ENCODE data around the gene PPY. TPM values are rescaled to one million over a fixed set of nuclear protein-coding genes. Genes with fewer than 3 reads are reported as not detected.
"Not testable (repeated sequence)": the region's sequence is repeated elsewhere in the genome, so short reads cannot be mapped to it uniquely, and the experiment has no call there.

Gene PPY
- total RNA-seq, 2 experiments from 2014 or later: 0.90 TPM; not detected in 1

GRCh38 chr17:43939886-43940285, 2.4 kb downstream of the PPY start:
- POLR2A ChIA-PET: no interaction called here
- intact Hi-C loops (cut with micrococcal nuclease): no loop called here

GRCh38 chr17:43939452-43939851, 2.8 kb downstream of the PPY start:
- DNase-seq; POLR2A ChIA-PET; H3K27me3 Mint-ChIP-seq; H3K9me3 Mint-ChIP-seq; H3K27ac Mint-ChIP-seq; H3K4me3 Mint-ChIP-seq; H3K36me3 Mint-ChIP-seq; intact Hi-C loops (cut with micrococcal nuclease): not testable (repeated sequence)
- H3K4me1 Mint-ChIP-seq (ENCODE audit: low read depth): peaks cover 11% of the 10 kb centered on the region
- CTCF ChIA-PET: interaction anchor here (0.7 to 1.1 kb wide), 4 partner anchors 11 to 229 kb away, joined by 3 read pairs; no protein-coding TSS in a partner anchor

More at GRCh38 chr17:43939886-43940285, 2.4 kb downstream of the PPY start:
- H3K9me3 Mint-ChIP-seq: no peaks in the 10 kb centered on the region
- peaks cover 4% of the 10 kb centered on the region for H3K27me3 Mint-ChIP-seq
- no peak overlapping the region for H3K4me3 Mint-ChIP-seq
- CTCF ChIA-PET: interaction anchor here (0.8 to 1.1 kb wide), 3 partner anchors 12 to 229 kb away, joined by 3 read pairs; no protein-coding TSS in a partner anchor
- peaks cover 14% of the 10 kb centered on the region for H3K4me1 Mint-ChIP-seq (ENCODE audit: low read depth)
- DNase-seq: no peak
- H3K27ac Mint-ChIP-seq: no peak overlapping the region
- H3K36me3 Mint-ChIP-seq: no peaks in the 10 kb centered on the region

- CTCF ChIA-PET: interaction anchor here (0.8 kb wide), 1 partner anchor 11 kb away, joined by 3 read pairs; no protein-coding TSS in a partner anchor
- no peak for DNase-seq
- intact Hi-C loops (cut with micrococcal nuclease): no loop called here
- peaks cover 9% of the 10 kb centered on the region for H3K4me1 Mint-ChIP-seq (ENCODE audit: low read depth)
- no peaks in the 10 kb centered on the region for H3K36me3 Mint-ChIP-seq
- POLR2A ChIA-PET: no interaction called here
- no peaks in the 10 kb centered on the region for H3K9me3 Mint-ChIP-seq
- peaks cover 4% of the 10 kb centered on the region for H3K27me3 Mint-ChIP-seq
- H3K27ac Mint-ChIP-seq: no peak overlapping the region
- H3K4me3 Mint-ChIP-seq: no peak overlapping the region
Measured at GRCh38 chr17:43938838-43939182, 3.5 kb downstream of the PPY start.

- no peak overlapping the region for H3K27ac Mint-ChIP-seq
- no peak overlapping the region for H3K4me3 Mint-ChIP-seq
- H3K9me3 Mint-ChIP-seq: no peaks in the 10 kb centered on the region
- intact Hi-C loops (cut with micrococcal nuclease): no loop called here
- DNase-seq: no peak
- H3K27me3 Mint-ChIP-seq: peaks cover 4% of the 10 kb centered on the region
- ChIA-PET POLR2A (no interaction called here), CTCF (interaction anchor here (0.9 to 1.8 kb wide), 5 partner anchors 8 to 29 kb away, joined by 3 to 4 read pairs (median 3); partner anchors contain the start of gene MPP2)
- no peaks in the 10 kb centered on the region for H3K36me3 Mint-ChIP-seq
- peaks cover 8% of the 10 kb centered on the region for H3K4me1 Mint-ChIP-seq (ENCODE audit: low read depth)
Measured at GRCh38 chr17:43936434-43936833, 5.8 kb downstream of the PPY start.

GRCh38 chr17:43935926-43936261, 6.4 kb downstream of the PPY start:
- no peaks in the 10 kb centered on the region for H3K9me3 Mint-ChIP-seq
- CTCF ChIA-PET: interaction anchor here (1.3 kb wide), 1 partner anchor 10 kb away, joined by 3 read pairs; no protein-coding TSS in a partner anchor
- H3K27me3 Mint-ChIP-seq: peaks cover 4% of the 10 kb centered on the region
- POLR2A ChIA-PET: no interaction called here
- H3K27ac Mint-ChIP-seq: no peak overlapping the region
- intact Hi-C loops (cut with micrococcal nuclease): no loop called here
- DNase-seq: no peak
- peaks cover 8% of the 10 kb centered on the region for H3K4me1 Mint-ChIP-seq (ENCODE audit: low read depth)
- H3K4me3 Mint-ChIP-seq: no peak overlapping the region
- H3K36me3 Mint-ChIP-seq: no peaks in the 10 kb centered on the region

GRCh38 chr17:43935204-43935925, 6.9 kb downstream of the PPY start:
- Mint-ChIP-seq H3K4me3 (no peak overlapping the region), H3K9me3 (no peaks in the 10 kb centered on the region), H3K27me3 (peaks cover 4% of the 10 kb centered on the region), H3K4me1 (ENCODE audit: low read depth) (peaks cover 8% of the 10 kb centered on the region), H3K36me3 (no peaks in the 10 kb centered on the region), H3K27ac (no peak overlapping the region)
- no peak for DNase-seq
- POLR2A ChIA-PET: no interaction called here
- intact Hi-C loops (cut with micrococcal nuclease): no loop called here
- CTCF ChIA-PET: interaction anchor here (1.0 kb wide), 1 partner anchor 8 kb away, joined by 3 read pairs; no protein-coding TSS in a partner anchor

- no peak overlapping the region for H3K4me3 Mint-ChIP-seq
- peaks cover 3% of the 10 kb centered on the region for H3K27me3 Mint-ChIP-seq
- H3K4me1 Mint-ChIP-seq (ENCODE audit: low read depth): peaks cover 11% of the 10 kb centered on the region
- ChIA-PET POLR2A (interaction anchor here (0.6 kb wide), 1 partner anchor 760 kb away, joined by 4 read pairs; no protein-coding TSS in a partner anchor), CTCF (interaction anchor here (1.9 kb wide), 1 partner anchor 11 kb away, joined by 7 read pairs; no protein-coding TSS in a partner anchor)
- intact Hi-C loops (cut with micrococcal nuclease): no loop called here
- no peak overlapping the region for H3K27ac Mint-ChIP-seq
- DNase-seq: no peak
- no peaks in the 10 kb centered on the region for H3K36me3 Mint-ChIP-seq
- no peaks in the 10 kb centered on the region for H3K9me3 Mint-ChIP-seq
Measured at GRCh38 chr17:43932923-43933322, 9.4 kb downstream of the PPY start.

GRCh38 chr17:43932357-43932756, 9.9 kb downstream of the PPY start:
- intact Hi-C loops (cut with micrococcal nuclease): no loop called here
- no peak for DNase-seq
- Mint-ChIP-seq H3K9me3 (no peaks in the 10 kb centered on the region), H3K4me1 (ENCODE audit: low read depth) (peaks cover 13% of the 10 kb centered on the region), H3K27ac (no peak overlapping the region), H3K36me3 (no peaks in the 10 kb centered on the region), H3K27me3 (peaks cover 5% of the 10 kb centered on the region), H3K4me3 (no peak overlapping the region)
- ChIA-PET CTCF (interaction anchor here (2.5 kb wide), 1 partner anchor 11 kb away, joined by 7 read pairs; no protein-coding TSS in a partner anchor), POLR2A (no interaction called here)

GRCh38 chr17:43931062-43931571, 11.2 kb downstream of the PPY start:
- no peak for DNase-seq
- Mint-ChIP-seq H3K27me3 (peaks cover 7% of the 10 kb centered on the region), H3K9me3 (no peaks in the 10 kb centered on the region), H3K27ac (no peak overlapping the region), H3K36me3 (no peaks in the 10 kb centered on the region), H3K4me3 (no peak overlapping the region), H3K4me1 (ENCODE audit: low read depth) (peaks cover 20% of the 10 kb centered on the region)
- intact Hi-C loops (cut with micrococcal nuclease): no loop called here
- POLR2A ChIA-PET: no interaction called here
- CTCF ChIA-PET: interaction anchor here (2.5 kb wide), 1 partner anchor 13 kb away, joined by 7 read pairs; no protein-coding TSS in a partner anchor

- POLR2A ChIA-PET: no interaction called here
- H3K27ac Mint-ChIP-seq: no peak overlapping the region
- H3K36me3 Mint-ChIP-seq: no peaks in the 10 kb centered on the region
Measured at GRCh38 chr17:43928609-43929008, 13.7 kb downstream of the PPY start.

GRCh38 chr17:43927929-43928328, 14.3 kb downstream of the PPY start:
- peak; percentile 29 for DNase-seq
- H3K9me3 Mint-ChIP-seq; H3K27me3 Mint-ChIP-seq; POLR2A ChIA-PET; intact Hi-C loops (cut with micrococcal nuclease); H3K36me3 Mint-ChIP-seq: not testable (repeated sequence)
- Mint-ChIP-seq H3K4me1 (ENCODE audit: low read depth) (peaks cover 28% of the 10 kb centered on the region), H3K27ac (peak overlapping the region; percentile 55), H3K4me3 (peak overlapping the region; percentile 68)
- CTCF ChIA-PET: interaction anchor here (0.8 to 1.2 kb wide), 7 partner anchors 9 to 50 kb away, joined by 3 to 14 read pairs (median 3); partner anchors contain the start of gene MPP2

More at GRCh38 chr17:43928609-43929008, 13.7 kb downstream of the PPY start:
- no peaks in the 10 kb centered on the region for H3K9me3 Mint-ChIP-seq
- H3K4me3 Mint-ChIP-seq: no peak overlapping the region
- peaks cover 28% of the 10 kb centered on the region for H3K4me1 Mint-ChIP-seq (ENCODE audit: low read depth)
- peaks cover 7% of the 10 kb centered on the region for H3K27me3 Mint-ChIP-seq
- CTCF ChIA-PET: interaction anchor here (0.7 to 1.2 kb wide), 7 partner anchors 8 to 67 kb away, joined by 3 to 14 read pairs (median 3); partner anchors contain the start of gene MPP2
- DNase-seq: no peak
- intact Hi-C loops (cut with micrococcal nuclease): no loop called here

GRCh38 chr17:43927060-43927864, 15.0 kb downstream of the PPY start:
- intact Hi-C loops (cut with micrococcal nuclease): no loop called here
- Mint-ChIP-seq H3K27me3 (peaks cover 7% of the 10 kb centered on the region), H3K27ac (no peak overlapping the region), H3K36me3 (no peaks in the 10 kb centered on the region), H3K4me1 (ENCODE audit: low read depth) (peaks cover 28% of the 10 kb centered on the region), H3K4me3 (peak overlapping the region; percentile 68), H3K9me3 (no peaks in the 10 kb centered on the region)
- no peak for DNase-seq
- POLR2A ChIA-PET: no interaction called here
- CTCF ChIA-PET: interaction anchor here (0.8 to 5.3 kb wide), 3 partner anchors 16 to 49 kb away, joined by 3 to 33 read pairs (median 28); partner anchors contain the start of gene PPY
